Lung microvascular endothelial cell (primary cell): ENCODE measurements around the gene PLXNB1. TPM values are rescaled to one million over a fixed set of nuclear protein-coding genes. Genes with fewer than 3 reads are reported as not detected.

Experiments
- DNase-seq, 2 donors: peaks; one replicate each; pipeline versions ENCODE4 v3.0.0 to v3.0.0-alpha.2; 2010; ENCODE audit warnings: low read depth in 2 of 2
- total RNA-seq: library from RNA; depleted of rRNA; stranded (reverse); fragments of >200 nt; gene quantifications from 2 replicates; pipeline ENCODE4 v1.2.1, GENCODE V29; 2014

The PLXNB1 gene
- total RNA-seq, 1 donor from 2014 or later: 16.1 TPM

GRCh38 chr3:48433472-48434118, 3.7 kb upstream of the PLXNB1 start:
- peak in 1 of 2 donors; percentile 51 for DNase-seq

GRCh38 chr3:48432411-48433371, 2.8 kb upstream of the PLXNB1 start:
- peak; percentile 18 to 39 for DNase-seq

GRCh38 chr3:48431224-48432029, 1.5 kb upstream of the PLXNB1 start:
- no peak for DNase-seq

GRCh38 chr3:48430708-48431101, 819 bp upstream of the PLXNB1 start:
- no peak for DNase-seq

- DNase-seq: peak; percentile 37 to 50
These were observed 448 bp downstream of the PLXNB1 start for GRCh38 chr3:48429317-48429959.

- peak; percentile 34 to 35 for DNase-seq
These were observed 1.1 kb downstream of the PLXNB1 start for GRCh38 chr3:48428572-48429316.

GRCh38 chr3:48428088-48428571, 1.8 kb downstream of the PLXNB1 start:
- no peak for DNase-seq

GRCh38 chr3:48427630-48427962, 2.3 kb downstream of the PLXNB1 start:
- DNase-seq: no peak

GRCh38 chr3:48426944-48427629, 2.8 kb downstream of the PLXNB1 start:
- DNase-seq: no peak

GRCh38 chr3:48426401-48426909, 3.4 kb downstream of the PLXNB1 start:
- DNase-seq: no peak

- no peak for DNase-seq
These were observed 4.5 kb downstream of the PLXNB1 start for GRCh38 chr3:48425281-48425812.

GRCh38 chr3:48423883-48424695, 5.8 kb downstream of the PLXNB1 start:
- DNase-seq: no peak

GRCh38 chr3:48423241-48423882, 6.5 kb downstream of the PLXNB1 start:
- no peak for DNase-seq

- no peak for DNase-seq
These were observed 7.2 kb downstream of the PLXNB1 start for GRCh38 chr3:48422681-48423080.

- no peak for DNase-seq
These were observed 7.6 kb downstream of the PLXNB1 start for GRCh38 chr3:48422272-48422671.

- DNase-seq: no peak
These were observed 9.3 kb downstream of the PLXNB1 start for GRCh38 chr3:48420561-48420960.

- no peak for DNase-seq
These were observed 10.3 kb downstream of the PLXNB1 start for GRCh38 chr3:48419597-48419996.

- DNase-seq: no peak
These were observed 10.7 kb downstream of the PLXNB1 start for GRCh38 chr3:48419149-48419548.
